B cell (primary cell): ENCODE results near the gene STK11.

ENCODE experiments used
- EZH2 ChIP-seq: IDR thresholded peaks from 2 replicates; pipeline ENCODE4 v1.6.1; 2012; ENCODE audit warnings: borderline replicate concordance, low read depth, mild to moderate bottlenecking, moderate library complexity, low read length; ENCODE audit not compliant: insufficient read depth, poor library complexity, severe bottlenecking
- TF ChIP-seq, protein P1 (sequence below): fragments of 200-600 bp; IDR thresholded peaks from one replicate; pipeline ENCODE4 v1.8.0; 2022; ENCODE audit warnings: antibody characterized with exemption, mild to moderate bottlenecking

- TF ChIP-seq, protein P1, sequence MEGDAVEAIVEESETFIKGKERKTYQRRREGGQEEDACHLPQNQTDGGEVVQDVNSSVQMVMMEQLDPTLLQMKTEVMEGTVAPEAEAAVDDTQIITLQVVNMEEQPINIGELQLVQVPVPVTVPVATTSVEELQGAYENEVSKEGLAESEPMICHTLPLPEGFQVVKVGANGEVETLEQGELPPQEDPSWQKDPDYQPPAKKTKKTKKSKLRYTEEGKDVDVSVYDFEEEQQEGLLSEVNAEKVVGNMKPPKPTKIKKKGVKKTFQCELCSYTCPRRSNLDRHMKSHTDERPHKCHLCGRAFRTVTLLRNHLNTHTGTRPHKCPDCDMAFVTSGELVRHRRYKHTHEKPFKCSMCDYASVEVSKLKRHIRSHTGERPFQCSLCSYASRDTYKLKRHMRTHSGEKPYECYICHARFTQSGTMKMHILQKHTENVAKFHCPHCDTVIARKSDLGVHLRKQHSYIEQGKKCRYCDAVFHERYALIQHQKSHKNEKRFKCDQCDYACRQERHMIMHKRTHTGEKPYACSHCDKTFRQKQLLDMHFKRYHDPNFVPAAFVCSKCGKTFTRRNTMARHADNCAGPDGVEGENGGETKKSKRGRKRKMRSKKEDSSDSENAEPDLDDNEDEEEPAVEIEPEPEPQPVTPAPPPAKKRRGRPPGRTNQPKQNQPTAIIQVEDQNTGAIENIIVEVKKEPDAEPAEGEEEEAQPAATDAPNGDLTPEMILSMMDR, result no peak
- no peak for TF ChIP-seq EZH2
These were observed 69.3 kb downstream of the STK11 start for GRCh38 chr19:1274852-1275259.
